Left colon (tissue), 2 donors: ENCODE data around the gene CXCR2. TPM values are rescaled to one million over a fixed set of nuclear protein-coding genes. Genes with fewer than 3 reads are reported as not detected.

Experiments used
- ATAC-seq: fragments of 200-7000 bp; cut with Tn5 transposase; one replicate; pipeline ENCODE4 v1.9.1; 2020; ENCODE audit warnings: mild to moderate bottlenecking, moderate library complexity
- DNase-seq, 2 donors: peaks; one replicate each; pipeline ENCODE4 v3.0.0-alpha.2; 2020
- intact Hi-C, 2 donors: fragments of 100-400 bp; cut with DNase I in 1 of 2; cut with micrococcal nuclease in 1 of 2; formaldehyde crosslinking; loops; one replicate each; pipeline versions ENCODE4 v1.11.2 to v1.14.0; 2022; cut with DNase I, micrococcal nuclease
- total RNA-seq, 2 donors: library from RNA; stranded (reverse); fragmentation: NEBNext Ultra II Directional; extraction: Animal tissue kit (Norgen Biotek cat#: 25700); gene quantifications; one replicate each; pipeline ENCODE4 v1.2.1, GENCODE V29; 2021
- donor health status: DM: no; HTN: no; CAD: no.
- donor health status: DM: yes; HTN: yes; CAD: no.

CXCR2 gene
- total RNA-seq, 2 donors from 2014 or later: 0.17 to 0.18 TPM

GRCh38 chr2:218128781-218129457 is 3.1 kb downstream of the CXCR2 start:
- ATAC-seq (peak; percentile 24), DNase-seq (no peak)
- intact Hi-C loops: no loop called here

- intact Hi-C loops: no loop called here
- ATAC-seq (no peak), DNase-seq (no peak)
Measured at GRCh38 chr2:218129458-218130135, 3.8 kb downstream of the CXCR2 start.

- ATAC-seq: no peak
- no peak for DNase-seq
- intact Hi-C loops: no loop called here
Measured at GRCh38 chr2:218130377-218130776, 4.5 kb downstream of the CXCR2 start.

- ATAC-seq (no peak), DNase-seq (no peak)
- intact Hi-C loops: no loop called here
Measured at GRCh38 chr2:218130822-218131221, 5.0 kb downstream of the CXCR2 start.

- no peak for ATAC-seq
- intact Hi-C loops: no loop called here
- DNase-seq: no peak
Measured at GRCh38 chr2:218137514-218137913, 11.7 kb downstream of the CXCR2 start.

- no peak for DNase-seq
- intact Hi-C loops: no loop called here
- no peak for ATAC-seq
Measured at GRCh38 chr2:218138047-218138446, 12.2 kb downstream of the CXCR2 start.

DNA sequence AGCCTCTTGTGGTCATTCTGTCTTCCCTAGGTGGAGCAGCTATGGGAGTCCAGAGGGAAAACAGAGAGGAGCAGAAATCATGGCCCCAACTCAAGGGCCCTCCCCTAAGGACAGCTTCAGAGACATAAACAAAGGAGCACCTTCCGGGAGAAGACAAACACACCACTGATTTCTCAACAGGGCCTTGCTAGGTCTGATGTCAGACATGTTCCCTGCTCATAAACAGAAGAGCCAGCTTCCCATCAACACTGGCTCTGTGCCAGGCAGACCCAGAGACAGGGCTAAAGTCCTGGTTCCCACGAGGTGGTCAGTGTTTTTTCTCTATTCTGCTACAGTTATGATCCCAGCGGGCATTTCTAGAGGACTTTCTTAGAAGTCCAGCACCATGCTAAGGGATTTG is 19.3 kb downstream of the CXCR2 start:
- ATAC-seq (no peak), DNase-seq (no peak)
- intact Hi-C loops: no loop called here

DNA sequence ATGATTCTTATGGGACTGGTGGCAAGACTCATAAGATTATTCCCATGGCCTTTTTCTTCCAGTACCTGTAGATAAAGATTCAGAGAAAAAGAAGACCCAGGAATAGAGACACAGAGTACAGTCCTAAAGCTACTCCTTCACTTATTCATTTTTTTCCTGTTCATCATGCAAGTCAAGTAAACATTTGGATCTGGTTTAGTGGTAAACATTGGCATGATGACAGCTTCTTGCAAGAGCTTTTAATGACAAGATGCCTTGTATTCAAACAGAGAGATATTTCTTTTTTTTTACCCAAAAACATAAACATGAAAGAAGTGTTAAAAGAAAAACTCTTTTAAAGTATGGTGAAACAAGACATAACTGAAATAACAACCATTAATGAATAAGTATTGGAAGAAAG is 20.2 kb downstream of the CXCR2 start:
- DNase-seq (no peak), ATAC-seq (no peak)
- intact Hi-C loops: no loop called here

GRCh38 chr2:218149098-218149497 is 23.3 kb downstream of the CXCR2 start:
- DNase-seq: no peak
- intact Hi-C loops: no loop called here
- no peak for ATAC-seq

DNA sequence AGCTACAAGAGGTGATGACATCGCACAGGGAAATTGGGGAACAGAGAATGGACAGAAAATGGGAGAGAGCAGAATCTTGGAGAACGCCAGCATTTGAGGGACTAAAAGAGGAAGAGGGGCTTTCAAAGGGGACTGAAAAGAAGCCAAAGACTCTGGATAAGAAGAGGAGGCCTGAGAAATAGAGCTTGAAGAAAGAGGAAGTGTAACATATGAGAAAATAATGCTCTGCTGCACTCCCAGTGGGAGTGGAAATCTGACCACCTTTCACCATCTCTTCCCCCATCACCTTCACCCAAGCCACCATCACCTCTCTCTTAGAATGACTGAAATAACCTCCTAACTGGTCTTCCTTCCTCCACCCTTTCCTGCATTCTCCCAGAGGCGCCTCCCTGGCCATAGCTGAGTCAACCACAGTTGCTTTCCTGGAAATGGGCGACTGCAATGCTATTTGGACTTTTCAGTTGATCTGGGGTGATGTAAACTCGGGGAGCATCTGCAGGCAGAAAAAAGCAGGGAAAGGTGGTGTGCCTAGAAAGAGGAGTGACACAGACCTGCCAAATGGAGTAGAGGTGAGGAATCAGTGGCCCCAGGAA is 24.1 kb downstream of the CXCR2 start:
- DNase-seq (no peak), ATAC-seq (no peak)
- intact Hi-C loops: no loop called here

GRCh38 chr2:218152172-218152571 is 26.3 kb downstream of the CXCR2 start:
- DNase-seq (no peak), ATAC-seq (no peak)
- intact Hi-C loops: no loop called here

DNA sequence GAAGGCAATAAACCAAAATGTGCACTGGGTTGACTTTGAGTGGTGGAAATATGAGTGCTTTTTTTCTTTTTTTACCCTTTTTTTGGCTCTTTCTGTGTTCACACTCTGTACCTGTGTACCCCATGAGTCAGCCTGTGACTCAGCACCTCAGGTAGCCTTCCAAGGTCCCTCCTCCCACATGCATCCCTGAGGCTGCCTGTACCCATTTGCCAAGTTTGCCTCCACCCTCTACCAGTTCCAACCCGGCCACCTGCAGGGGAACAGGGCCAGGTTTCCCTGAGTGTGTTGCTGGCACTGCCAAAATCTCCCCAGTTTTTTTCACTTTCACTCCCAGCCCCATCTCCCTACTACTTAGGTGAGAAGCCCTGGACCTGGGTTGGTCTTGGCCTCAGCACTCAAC is 26.9 kb downstream of the CXCR2 start:
- no peak for ATAC-seq
- DNase-seq: no peak
- intact Hi-C loops: no loop called here

DNA sequence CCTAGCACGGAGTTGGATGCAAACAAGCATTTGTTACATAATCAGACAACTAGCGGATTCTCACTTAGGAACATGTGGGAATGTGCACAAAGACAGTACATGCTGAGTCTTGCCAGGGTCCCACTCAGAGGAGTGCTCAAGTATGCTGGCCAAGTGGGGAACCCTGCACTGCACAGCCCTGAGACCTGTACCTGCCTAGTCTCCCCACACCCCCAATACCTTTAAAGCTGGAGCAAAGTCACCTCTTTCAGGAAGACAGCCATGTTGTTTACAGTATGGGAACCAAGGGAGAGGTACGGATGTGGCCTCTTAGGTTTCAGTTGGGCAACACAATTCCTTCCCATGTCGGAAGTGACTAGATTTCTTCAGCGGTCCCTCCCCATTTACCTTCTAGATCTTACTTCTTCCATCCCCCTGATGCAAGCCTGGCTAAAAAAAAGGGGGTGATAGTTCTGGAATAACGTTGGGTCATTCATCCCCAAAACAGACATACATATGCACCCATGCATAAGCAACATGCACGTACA is 30.2 kb downstream of the CXCR2 start:
- DNase-seq: no peak
- intact Hi-C loops: no loop called here
- no peak for ATAC-seq

- intact Hi-C loops: no loop called here
- ATAC-seq (no peak), DNase-seq (no peak)
Measured at GRCh38 chr2:218161644-218162043, 35.8 kb downstream of the CXCR2 start.

- DNase-seq (no peak), ATAC-seq (no peak)
- intact Hi-C loops: no loop called here
Measured at GRCh38 chr2:218162814-218163213, 37.0 kb downstream of the CXCR2 start.

DNA sequence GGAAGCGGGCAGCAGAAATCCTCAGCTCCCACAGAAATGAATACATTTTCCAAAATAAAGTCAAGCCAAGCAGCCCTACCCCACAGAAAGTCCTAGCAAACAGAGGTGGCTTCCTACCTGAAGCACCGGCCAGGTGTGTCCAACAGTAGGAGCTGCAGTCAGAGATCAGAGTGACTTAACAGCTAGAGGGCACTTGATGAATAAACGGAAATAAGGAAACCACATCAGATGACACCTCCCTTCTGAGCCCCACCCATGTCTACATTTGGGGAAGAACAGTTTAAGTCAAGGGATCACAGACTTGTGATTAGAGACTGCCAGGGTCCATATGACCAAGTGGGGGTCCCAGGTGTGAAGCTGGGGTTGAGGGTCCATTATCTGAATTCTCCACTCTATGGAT is 41.0 kb downstream of the CXCR2 start, which contains the start of gene CXCR1:
TSS of gene CXCR1 (minus strand) at position 172 of the 400 bp plus-strand sequence. CDS start 1,751 bp downstream, outside the sequence.
- intact Hi-C loops: no loop called here
- DNase-seq (no peak), ATAC-seq (no peak)

GRCh38 chr2:218168016-218168415 is 42.2 kb downstream of the CXCR2 start:
- no peak for ATAC-seq
- DNase-seq: no peak
- intact Hi-C loops: no loop called here

- peak; percentile 35 to 70 for DNase-seq
- intact Hi-C loops: no loop called here
- peak; percentile 62 for ATAC-seq
Measured at GRCh38 chr2:218168635-218169462, 43.0 kb downstream of the CXCR2 start.
